Testis (tissue), 2 donors: ENCODE results near the gene ZC3H7A.

Experiments used
- CTCF ChIP-seq, 3 experiments: fragments of 450-650 bp in 2 of 3; fragments of 200-600 bp in 1 of 3; sonication (generic) in 1 of 3; IDR thresholded peaks; one replicate each; pipeline ENCODE4 v1.5.1; 2016 to 2019; ENCODE audit warnings: antibody characterized with exemption in 3 of 3, mild to moderate bottlenecking in 2 of 3, moderate library complexity in 1 of 3
- POLR2A ChIP-seq: fragments of 450-650 bp; IDR thresholded peaks from one replicate; pipeline ENCODE4 v1.6.1; 2017; ENCODE audit warnings: antibody characterized with exemption, mild to moderate bottlenecking, moderate library complexity

- TF ChIP-seq CTCF (IDR thresholded peaks at IDR 0.05) (no peak), POLR2A (no peak)
Measured at GRCh38 chr16:11729787-11730186, 67.3 kb downstream of the ZC3H7A start.
